OCI-LY7 (cell line): ENCODE results near the gene TTC23L. TPM values are rescaled to one million over a fixed set of nuclear protein-coding genes. Genes with fewer than 3 reads are reported as not detected.

Source experiments
- BruUV-seq: library from RNA; stranded (reverse); fragments of 400-500 nt; replicated peaks from 2 replicates; lab custom pipeline; 2021; lab: Mats Ljungman, UMichigan
- CTCF ChIA-PET: fragments of 300-600 bp; sonication (Branson Sonifier 250); formaldehyde crosslinking; loops from one replicate; lab custom pipeline; 2022; ENCODE audit warnings: antibody characterized with exemption; ENCODE audit not compliant: unreplicated experiment; lab: Charles Lee
- POLR2A ChIA-PET: fragments of 300-600 bp; sonication (Branson Sonifier 250); formaldehyde crosslinking; loops from one replicate; lab custom pipeline; 2022; ENCODE audit warnings: antibody characterized with exemption; lab: Charles Lee
- DNase-seq: peaks from one replicate; pipeline ENCODE4 v3.0.0-alpha.2; 2015; ENCODE audit warnings: low spot score
- H2AFZ ChIP-seq: fragments of 200-600 bp; sonication (generic), shearing (Covaris generic); 2 replicates; pipeline ENCODE4 v1.6.1; 2014; ENCODE audit warnings: mild to moderate bottlenecking, antibody characterized with exemption, low read length, moderate library complexity
- H3K27ac ChIP-seq: fragments of 200-600 bp; sonication (generic); 2 replicates; pipeline ENCODE4 v1.5.1; 2014; ENCODE audit warnings: mixed run types, low read depth, mild to moderate bottlenecking, moderate library complexity, low read length, inconsistent platforms; ENCODE audit not compliant: poor library complexity, severe bottlenecking
- H3K36me3 ChIP-seq: fragments of 200-600 bp; sonication (generic); 2 replicates; pipeline ENCODE4 v1.6.1; 2014; ENCODE audit warnings: mild to moderate bottlenecking, antibody characterized with exemption, low read length, moderate library complexity, mixed read lengths; ENCODE audit not compliant: insufficient read depth
- H3K4me1 ChIP-seq: fragments of 200-600 bp; sonication (generic); 2 replicates; pipeline ENCODE4 v1.5.1; 2014; ENCODE audit warnings: mild to moderate bottlenecking, low read length; ENCODE audit not compliant: insufficient read depth, poor library complexity, severe bottlenecking
- H3K4me2 ChIP-seq: fragments of 200-600 bp; sonication (generic); 2 replicates; pipeline ENCODE4 v1.6.1; 2014; ENCODE audit warnings: mild to moderate bottlenecking, low read length
- H3K4me3 ChIP-seq: fragments of 200-600 bp; sonication (generic); 2 replicates; pipeline ENCODE4 v1.5.1; 2014; ENCODE audit warnings: mild to moderate bottlenecking, low read depth, low read length; ENCODE audit not compliant: poor library complexity, severe bottlenecking
- H3K79me2 ChIP-seq: fragments of 200-600 bp; sonication (generic); 2 replicates; pipeline ENCODE4 v1.6.1; 2016; ENCODE audit warnings: low read depth, mild to moderate bottlenecking, low read length, moderate library complexity, mixed read lengths; ENCODE audit not compliant: insufficient read depth
- H3K9me2 ChIP-seq: fragments of 200-600 bp; sonication (generic); 2 replicates; pipeline ENCODE4 v1.6.1; 2016; ENCODE audit warnings: mild to moderate bottlenecking, low read length, mixed read lengths; ENCODE audit not compliant: insufficient read depth
- H3K9me3 ChIP-seq: fragments of 200-600 bp; sonication (generic); 2 replicates; pipeline ENCODE4 v1.6.1; 2014; ENCODE audit warnings: mild to moderate bottlenecking, mixed run types, low read length, mixed read lengths
- H4K20me1 ChIP-seq: fragments of 200-600 bp; sonication (generic); 2 replicates; pipeline ENCODE4 v1.6.1; 2014; ENCODE audit warnings: mild to moderate bottlenecking, antibody characterized with exemption, low read length, moderate library complexity, mixed read lengths; ENCODE audit not compliant: insufficient read depth
- CTCF ChIP-seq: fragments of 200-600 bp; sonication (generic); conservative IDR thresholded peaks from 2 replicates; pipeline ENCODE4 v1.5.1; 2014; ENCODE audit warnings: mild to moderate bottlenecking, antibody characterized with exemption, low read length, moderate library complexity, mixed read lengths
- EZH2phosphoT487 ChIP-seq: fragments of 200-600 bp; sonication (generic); IDR thresholded peaks from 2 replicates; pipeline ENCODE4 v1.6.1; 2018; ENCODE audit warnings: low read depth, borderline replicate concordance, mild to moderate bottlenecking, mixed run types, antibody characterized with exemption, low read length, moderate library complexity, mixed read lengths
- intact Hi-C: fragments of 100-400 bp; cut with micrococcal nuclease; formaldehyde crosslinking; loops from one replicate; pipeline ENCODE4 v1.10.0; 2022; ENCODE audit not compliant: unreplicated experiment
- total RNA-seq, 2 experiments: library from RNA; depleted of rRNA in 1 of 2; stranded (reverse); fragments of >200 nt in 1 of 2; shearing (Covaris generic) in 1 of 2; gene quantifications; 2 replicates each; pipeline ENCODE4 v1.2.3, GENCODE V29; 2014 to 2022

The TTC23L gene
- total RNA-seq, 2 experiments from 2014 or later, result 0.06 to 1.4 TPM

DNA sequence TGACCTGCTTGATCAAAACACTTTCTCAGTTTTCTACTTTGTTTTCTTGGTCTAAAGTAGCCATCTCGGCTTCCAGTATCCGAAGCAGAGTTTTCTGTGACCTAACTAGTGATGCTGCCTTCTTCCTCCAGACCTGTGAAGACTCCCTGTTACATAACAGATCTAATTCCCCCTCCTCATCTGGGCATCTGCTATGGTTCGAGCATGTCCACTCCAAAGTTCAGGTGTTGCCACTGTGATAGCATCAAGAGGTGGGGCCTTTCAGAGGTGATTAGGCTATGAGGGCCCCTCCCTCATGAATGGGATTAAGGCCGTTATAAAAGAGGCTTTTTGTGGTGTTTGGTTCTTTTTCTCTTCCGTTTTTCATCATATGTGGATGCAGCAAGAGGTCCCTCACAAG, 20.3 kb downstream of the TTC23L start:
- Histone ChIP-seq H3K36me3 (no peaks in the 10 kb centered on the region), H3K9me2 (no peaks in the 10 kb centered on the region), H3K4me2 (no peak overlapping the region), H3K9me3 (no peaks in the 10 kb centered on the region), H3K4me1 (peaks cover 7% of the 10 kb centered on the region), H3K27ac (no peak overlapping the region), H2AFZ (no peak overlapping the region), H4K20me1 (no peaks in the 10 kb centered on the region), H3K79me2 (no peaks in the 10 kb centered on the region), H3K4me3 (no peak overlapping the region)
- TF ChIP-seq EZH2phosphoT487 (no peak), CTCF (no peak)
- BruUV-seq, result no TSS peak
- CTCF ChIA-PET, result no interaction called here
- DNase-seq, result no peak
- POLR2A ChIA-PET, result interaction anchor here (0.9 kb wide), 1 partner anchor 17 kb away, joined by 3 read pairs; no protein-coding TSS in a partner anchor
- intact Hi-C loops, result no loop called here

DNA sequence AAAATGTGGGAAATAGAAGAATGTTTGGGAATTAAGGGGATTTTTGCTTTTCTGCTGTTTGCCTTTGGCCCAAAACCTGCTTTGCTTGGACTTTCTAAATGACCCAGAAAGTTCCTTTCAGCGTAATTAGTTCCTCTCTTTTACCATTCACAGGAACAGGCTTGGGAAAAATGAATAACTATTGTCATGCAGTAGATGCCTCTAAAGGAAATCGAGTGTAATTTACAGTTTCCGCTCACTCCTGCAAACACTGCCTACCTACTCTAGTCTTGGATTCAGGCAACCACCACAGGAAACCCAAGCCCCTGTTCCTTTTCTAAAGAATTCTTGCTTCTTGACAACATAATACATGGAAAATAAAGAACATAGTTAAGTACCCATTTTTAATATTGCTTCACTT, 25.0 kb downstream of the TTC23L start:
- no peak for TF ChIP-seq CTCF
- no peak for TF ChIP-seq EZH2phosphoT487
- Histone ChIP-seq H4K20me1 (no peaks in the 10 kb centered on the region), H3K9me3 (no peaks in the 10 kb centered on the region), H3K4me2 (no peak overlapping the region), H3K36me3 (no peaks in the 10 kb centered on the region), H3K79me2 (no peaks in the 10 kb centered on the region), H3K4me3 (no peak overlapping the region), H3K9me2 (no peaks in the 10 kb centered on the region), H3K27ac (no peak overlapping the region), H2AFZ (no peak overlapping the region), H3K4me1 (no peaks in the 10 kb centered on the region)
- intact Hi-C loops, result no loop called here
- BruUV-seq, result no TSS peak
- ChIA-PET POLR2A (interaction anchor here (1.0 kb wide), 1 partner anchor 10 kb away, joined by 3 read pairs; no protein-coding TSS in a partner anchor), CTCF (no interaction called here)
- DNase-seq, result no peak

GRCh38 chr5:34865091-34865490, 26.1 kb downstream of the TTC23L start:
- no peaks in the 10 kb centered on the region for H3K36me3 ChIP-seq
- CTCF ChIA-PET, result interaction anchor here (0.9 kb wide), 1 partner anchor 20 kb away, joined by 3 read pairs; no protein-coding TSS in a partner anchor
- no peaks in the 10 kb centered on the region for H3K9me2 ChIP-seq
- DNase-seq, result no peak
- no peak overlapping the region for H3K4me3 ChIP-seq
- no peak overlapping the region for H2AFZ ChIP-seq
- H3K9me3 ChIP-seq, result no peaks in the 10 kb centered on the region
- H3K79me2 ChIP-seq, result no peaks in the 10 kb centered on the region
- TF ChIP-seq EZH2phosphoT487, result no peak
- TF ChIP-seq CTCF, result no peak
- no peaks in the 10 kb centered on the region for H4K20me1 ChIP-seq
- no peak overlapping the region for H3K27ac ChIP-seq
- POLR2A ChIA-PET, result interaction anchor here (1.0 kb wide), 1 partner anchor 12 kb away, joined by 3 read pairs; no protein-coding TSS in a partner anchor
- H3K4me1 ChIP-seq, result no peaks in the 10 kb centered on the region
- BruUV-seq, result no TSS peak
- intact Hi-C loops, result no loop called here
- H3K4me2 ChIP-seq, result no peak overlapping the region
